Measurements from ENCODE around the gene HYI.

GRCh38 chr1:43432171-43432860 lies 21.4 kb downstream of the HYI start:
- TF ChIP-seq CTCF (IDR thresholded peaks at IDR 0.05) (no peak), POLR2AphosphoS5 (IDR thresholded peaks at IDR 0.05) (no peak), POLR2A (IDR thresholded peaks at IDR 0.05) (no peak)

Data from prostate gland (tissue), 2 donors.